RWPE2 (cell line): ENCODE results near the gene LRRC15.

Experiments used
- ATAC-seq: fragments of 200-7000 bp; cut with Tn5 transposase; 3 replicates; pipeline ENCODE4 v1.9.1; 2021; ENCODE audit warnings: low read depth
- DNase-seq: peaks from one replicate; pipeline ENCODE4 v3.0.0-alpha.2; 2020; ENCODE audit warnings: low spot score
- H3K27ac ChIP-seq: fragments of 450-650 bp; 2 replicates; pipeline ENCODE4 v1.5.1; 2017; ENCODE audit warnings: mild to moderate bottlenecking; ENCODE audit not compliant: poor library complexity, severe bottlenecking
- H3K27me3 ChIP-seq: fragments of 250-450 bp; sonication (Bioruptor Pico); 2 replicates; pipeline ENCODE4 v1.5.1; 2021; ENCODE audit warnings: mild to moderate bottlenecking, moderate library complexity; ENCODE audit not compliant: insufficient read depth, poor library complexity, severe bottlenecking
- H3K36me3 ChIP-seq: fragments of 250-450 bp; sonication (Bioruptor Pico); 2 replicates; pipeline ENCODE4 v1.5.1; 2020; ENCODE audit warnings: low read depth, mild to moderate bottlenecking, moderate library complexity
- H3K4me1 ChIP-seq: fragments of 250-450 bp; sonication (Bioruptor Pico); 2 replicates; pipeline ENCODE4 v1.5.1; 2021; ENCODE audit warnings: mild to moderate bottlenecking, moderate library complexity; ENCODE audit not compliant: insufficient read depth, poor library complexity, severe bottlenecking
- H3K4me3 ChIP-seq: fragments of 250-450 bp; sonication (Bioruptor Pico); 2 replicates; pipeline ENCODE4 v1.5.1; 2021; ENCODE audit warnings: mild to moderate bottlenecking, moderate library complexity; ENCODE audit not compliant: severe bottlenecking
- H3K9me3 ChIP-seq: fragments of 250-450 bp; sonication (Bioruptor Pico); 2 replicates; pipeline ENCODE4 v1.5.1; 2021; ENCODE audit warnings: mild to moderate bottlenecking, moderate library complexity; ENCODE audit not compliant: severe bottlenecking
- CTCF ChIP-seq: fragments of 450-650 bp; IDR thresholded peaks from one replicate; pipeline ENCODE4 v1.5.1; 2017; ENCODE audit warnings: mild to moderate bottlenecking, moderate library complexity; ENCODE audit not compliant: poor library complexity, severe bottlenecking

Gene LRRC15

DNA sequence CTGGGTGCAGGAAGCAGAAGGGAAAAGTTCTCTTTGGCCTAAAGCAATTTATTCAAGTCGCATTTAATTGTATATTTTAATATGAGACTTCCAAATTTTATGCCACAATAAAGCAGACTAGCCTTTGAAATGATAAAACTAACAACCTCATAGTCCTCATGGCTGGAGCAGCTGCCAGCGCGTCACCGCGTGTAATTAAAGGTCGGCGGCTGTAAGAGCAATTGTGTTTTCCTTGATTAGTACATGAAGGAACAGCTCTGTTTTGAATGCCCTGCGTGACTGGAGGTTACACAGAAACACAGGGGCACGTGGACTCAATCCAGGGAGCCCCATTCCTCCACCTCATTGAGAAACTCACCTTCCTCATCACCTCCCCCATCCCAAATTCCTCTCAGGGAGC lies 10.1 kb upstream of the LRRC15 start:
- Histone ChIP-seq H3K4me3 (no peak overlapping the region), H3K36me3 (no peaks in the 10 kb centered on the region), H3K4me1 (no peaks in the 10 kb centered on the region), H3K9me3 (no peaks in the 10 kb centered on the region), H3K27me3 (no peaks in the 10 kb centered on the region), H3K27ac (no peak overlapping the region)
- TF ChIP-seq CTCF, result no peak
- DNase-seq (peak; percentile 4), ATAC-seq (no peak)

GRCh38 chr3:194379231-194379630 lies 9.7 kb upstream of the LRRC15 start:
- Histone ChIP-seq H3K27ac (no peak overlapping the region), H3K36me3 (no peaks in the 10 kb centered on the region), H3K27me3 (no peaks in the 10 kb centered on the region), H3K4me3 (no peak overlapping the region), H3K4me1 (no peaks in the 10 kb centered on the region), H3K9me3 (no peaks in the 10 kb centered on the region)
- ATAC-seq (no peak), DNase-seq (no peak)
- TF ChIP-seq CTCF, result no peak

DNA sequence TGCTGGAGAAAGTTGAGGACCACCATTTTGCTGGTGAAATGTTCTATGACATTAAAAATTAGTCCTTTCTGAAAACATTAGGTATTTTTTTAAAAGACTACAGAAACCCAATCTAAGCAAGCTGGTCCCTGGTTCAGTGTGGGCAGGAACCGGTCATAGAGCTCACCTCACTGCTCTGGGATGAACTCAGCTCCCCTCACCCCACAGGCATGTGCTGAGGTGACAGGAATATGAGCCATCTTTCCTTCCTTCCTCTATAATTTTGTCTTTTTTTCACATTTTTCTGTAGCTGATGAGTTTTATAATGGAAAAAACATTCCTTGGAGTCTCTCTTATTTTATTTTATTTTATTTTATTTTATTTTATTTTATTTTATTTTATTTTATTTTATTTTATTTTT lies 8.2 kb upstream of the LRRC15 start:
- DNase-seq, result no peak
- no peaks in the 10 kb centered on the region for H3K27me3 ChIP-seq
- H3K4me3 ChIP-seq, result no peak overlapping the region
- no peak for ATAC-seq
- no peaks in the 10 kb centered on the region for H3K9me3 ChIP-seq
- H3K36me3 ChIP-seq, result no peaks in the 10 kb centered on the region
- H3K4me1 ChIP-seq, result no peaks in the 10 kb centered on the region
- H3K27ac ChIP-seq, result no peak overlapping the region
- TF ChIP-seq CTCF, result no peak

DNA sequence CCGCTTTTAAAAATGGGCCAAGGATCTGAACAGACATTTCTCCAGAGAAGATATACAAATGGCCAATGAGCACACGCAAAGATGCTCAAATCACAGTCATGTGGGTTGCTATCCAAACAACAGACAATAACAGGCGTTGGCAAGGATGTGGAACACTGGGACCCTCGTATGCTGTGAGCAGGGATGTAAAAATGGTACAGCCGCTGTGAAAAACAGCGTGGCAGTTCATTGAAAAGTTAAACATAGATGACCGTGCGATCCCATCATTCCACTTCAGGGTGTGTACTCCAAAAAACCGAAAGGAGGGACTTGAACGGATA lies 6.7 kb upstream of the LRRC15 start:
- no peaks in the 10 kb centered on the region for H3K9me3 ChIP-seq
- DNase-seq (no peak), ATAC-seq (no peak)
- H3K4me3 ChIP-seq, result no peak overlapping the region
- no peaks in the 10 kb centered on the region for H3K4me1 ChIP-seq
- no peaks in the 10 kb centered on the region for H3K27me3 ChIP-seq
- TF ChIP-seq CTCF, result no peak
- no peak overlapping the region for H3K27ac ChIP-seq
- no peaks in the 10 kb centered on the region for H3K36me3 ChIP-seq

GRCh38 chr3:194375473-194376240 lies 6.1 kb upstream of the LRRC15 start:
- TF ChIP-seq CTCF, result no peak
- Histone ChIP-seq H3K4me1 (no peaks in the 10 kb centered on the region), H3K36me3 (no peaks in the 10 kb centered on the region), H3K27me3 (no peaks in the 10 kb centered on the region), H3K27ac (no peak overlapping the region), H3K9me3 (no peaks in the 10 kb centered on the region), H3K4me3 (no peak overlapping the region)
- no peak for ATAC-seq
- no peak for DNase-seq
